Glomerular visceral epithelial cell (primary cell): ENCODE measurements around the gene TUBGCP6.
A peak's percentile ranks its signal among the peaks of the same experiment; 100 is the strongest.
"Not testable (repeated sequence)": the region's sequence is repeated elsewhere in the genome, so short reads cannot be mapped to it uniquely, and the experiment has no call there.

Source experiments
- DNase-seq: peaks from one replicate; pipeline ENCODE4 v3.0.0-alpha.2; 2016; ENCODE audit errors: extremely low spot score

Gene TUBGCP6

GRCh38 chr22:50210378-50211139 lies 34.3 kb downstream of the TUBGCP6 start:
- no peak for DNase-seq

GRCh38 chr22:50209893-50210292 lies 34.9 kb downstream of the TUBGCP6 start:
- peak; percentile 56 for DNase-seq

DNA sequence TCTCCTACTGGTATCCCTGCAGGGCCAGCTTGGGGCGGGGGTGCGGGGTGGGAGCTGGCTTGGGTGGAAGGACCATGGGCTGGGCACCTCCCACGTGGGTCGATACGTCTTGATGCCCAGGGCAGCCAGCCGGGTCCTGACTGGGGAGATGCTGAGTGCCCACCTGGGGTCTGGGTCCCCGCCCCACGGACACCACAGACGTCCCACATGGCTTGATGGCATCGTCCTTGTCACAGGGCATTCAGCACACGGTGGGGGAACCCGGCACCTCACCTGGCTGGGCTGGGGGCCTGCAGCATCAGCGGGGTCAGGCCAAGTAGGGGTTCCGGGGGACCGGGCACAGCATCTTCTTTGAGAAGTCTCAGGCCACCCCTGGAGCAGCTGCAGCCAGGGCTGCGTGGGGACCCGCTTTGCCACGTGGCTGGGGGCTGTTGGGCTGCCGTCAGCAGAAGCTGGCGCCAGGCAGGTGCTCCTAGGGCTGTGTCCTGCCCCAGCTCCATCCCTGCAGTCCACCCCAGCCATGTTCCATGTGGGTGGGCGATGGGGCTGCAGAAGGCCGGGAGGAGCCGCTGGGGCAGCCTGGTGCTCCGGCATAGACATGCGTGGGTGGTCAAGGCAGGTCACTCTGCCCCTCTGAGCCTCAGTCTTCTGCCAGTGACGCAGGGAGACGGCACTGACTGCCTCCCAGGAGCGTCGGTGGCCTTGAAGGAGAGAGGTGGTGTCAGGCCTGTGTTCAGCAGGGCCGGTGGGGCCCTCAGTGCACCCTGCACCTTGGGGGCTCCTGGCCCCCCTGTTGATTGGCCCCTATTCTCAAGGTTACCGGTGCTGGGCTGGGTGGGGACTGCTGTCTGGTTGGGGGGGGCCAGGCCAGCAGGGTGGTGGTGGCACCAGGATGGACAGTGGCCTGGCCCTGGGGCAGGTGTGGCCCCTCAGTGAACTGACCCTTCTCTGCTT lies 35.6 kb downstream of the TUBGCP6 start:
- DNase-seq, result no peak

- no peak for DNase-seq
Measured at GRCh38 chr22:50208430-50208938, 36.3 kb downstream of the TUBGCP6 start.

- DNase-seq, result no peak
Measured at GRCh38 chr22:50207383-50208140, 37.3 kb downstream of the TUBGCP6 start.

DNA sequence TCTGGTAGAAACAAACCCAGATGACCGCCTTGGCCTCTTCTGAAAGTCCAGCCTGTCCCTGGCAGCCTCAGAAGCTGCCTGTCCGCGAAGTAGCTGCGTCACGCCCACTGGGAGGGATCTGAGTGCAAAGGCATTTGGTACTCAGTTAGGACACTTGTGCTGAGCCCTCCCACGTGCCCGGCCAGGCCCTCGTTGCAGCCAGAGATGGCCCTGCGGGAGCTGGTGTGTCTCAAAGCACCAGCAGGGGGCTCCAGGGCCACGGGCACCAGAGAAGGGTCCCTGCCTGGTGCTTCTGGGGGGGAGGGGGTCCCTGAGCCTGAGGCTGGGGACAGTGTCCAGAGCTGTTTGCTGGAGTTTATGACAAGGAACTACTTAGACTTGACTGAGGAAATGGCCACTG lies 38.2 kb downstream of the TUBGCP6 start:
- no peak for DNase-seq

DNA sequence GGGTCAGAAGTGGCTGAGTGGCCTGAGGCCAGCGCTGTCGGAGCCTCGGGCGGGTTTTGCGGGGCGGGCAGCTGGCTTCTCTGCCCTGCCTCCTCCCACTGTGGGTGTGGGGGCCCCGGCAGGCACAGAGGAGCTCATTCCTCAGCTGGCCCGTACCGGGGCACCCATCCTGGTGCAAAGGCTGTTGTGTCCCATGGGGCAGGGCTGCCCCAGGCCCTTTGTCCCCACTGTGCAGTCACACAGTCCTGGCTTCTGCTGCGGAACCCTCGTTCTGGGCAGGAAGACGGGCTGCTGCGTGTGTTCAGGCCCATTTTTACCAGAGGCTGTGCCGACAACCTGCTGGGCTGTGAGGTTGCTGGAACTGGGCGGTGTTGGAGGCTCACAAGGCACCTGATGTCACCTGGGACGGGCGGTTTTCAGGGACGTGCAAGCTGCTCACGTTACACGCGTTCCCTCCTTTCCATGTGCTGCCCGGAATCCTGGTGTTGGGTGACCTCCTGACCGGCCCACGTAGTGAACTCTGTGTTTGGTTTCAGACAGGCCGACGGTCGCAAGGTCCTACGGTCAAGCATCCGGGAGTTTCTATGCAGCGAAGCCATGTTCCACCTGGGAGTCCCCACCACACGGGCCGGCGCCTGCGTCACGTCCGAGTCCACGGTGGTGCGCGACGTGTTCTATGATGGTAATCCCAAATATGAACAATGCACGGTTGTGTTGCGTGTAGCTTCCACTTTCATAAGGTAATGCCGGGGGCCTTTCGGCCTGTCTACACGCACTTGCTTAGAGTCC lies 38.8 kb downstream of the TUBGCP6 start:
- no peak for DNase-seq

DNA sequence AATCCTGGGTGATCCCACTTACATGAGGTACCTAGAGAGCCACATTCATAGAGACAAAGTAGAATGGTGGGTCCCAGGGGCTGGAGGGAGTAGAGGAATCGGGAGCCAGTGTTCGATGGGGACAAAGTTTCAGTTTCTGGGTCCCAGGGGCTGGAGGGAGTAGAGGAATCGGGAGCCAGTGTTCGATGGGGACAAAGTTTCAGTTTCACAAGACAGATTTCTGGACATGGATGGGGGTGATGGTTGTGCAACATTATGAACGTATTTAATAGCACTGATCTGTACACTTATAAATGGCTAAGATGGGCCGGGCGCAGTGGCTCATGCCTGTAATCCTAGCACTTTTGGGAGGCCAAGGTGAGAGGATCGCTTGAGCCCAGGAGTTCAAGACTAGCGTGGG lies 39.8 kb downstream of the TUBGCP6 start:
- DNase-seq, result not testable (repeated sequence)

GRCh38 chr22:50204571-50204970 lies 40.3 kb downstream of the TUBGCP6 start:
- DNase-seq, result no peak

- no peak for DNase-seq
Measured at GRCh38 chr22:50203288-50203687, 41.5 kb downstream of the TUBGCP6 start.

DNA sequence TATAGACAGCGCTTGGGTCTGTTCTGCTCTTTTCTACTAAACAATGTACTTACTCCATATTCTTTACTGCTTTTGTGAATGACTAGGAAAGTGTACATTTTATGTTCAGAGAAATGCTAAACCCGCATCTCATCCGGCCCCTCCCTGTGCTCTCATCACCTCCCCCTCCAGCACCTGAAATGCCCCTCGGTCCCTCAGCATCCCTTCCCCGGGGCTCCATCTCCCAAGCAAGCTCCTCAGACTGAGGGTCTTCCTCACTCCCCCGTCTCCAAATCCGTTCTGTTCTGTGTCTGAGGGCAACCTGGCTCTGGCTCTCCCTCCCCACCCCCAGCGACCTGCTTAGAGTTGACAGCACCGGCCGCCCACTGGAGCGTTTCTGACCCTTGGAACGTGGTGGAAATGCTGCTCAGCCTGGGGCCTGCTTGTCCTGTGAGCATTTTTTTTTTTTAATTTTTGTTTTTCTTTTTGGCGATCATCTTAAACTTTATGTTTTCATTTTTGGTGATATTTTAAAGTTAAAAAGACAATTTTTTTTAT lies 42.6 kb downstream of the TUBGCP6 start:
- no peak for DNase-seq

- DNase-seq, result no peak
Measured at GRCh38 chr22:50201191-50202129, 43.4 kb downstream of the TUBGCP6 start.

- DNase-seq, result peak; percentile 92
Measured at GRCh38 chr22:50200461-50201190, 44.2 kb downstream of the TUBGCP6 start, which contains the start of gene SELENOO. SELENOO (plus strand) TSS chr22:50201011; CDS start chr22:50201037, 26 bp downstream.

DNA sequence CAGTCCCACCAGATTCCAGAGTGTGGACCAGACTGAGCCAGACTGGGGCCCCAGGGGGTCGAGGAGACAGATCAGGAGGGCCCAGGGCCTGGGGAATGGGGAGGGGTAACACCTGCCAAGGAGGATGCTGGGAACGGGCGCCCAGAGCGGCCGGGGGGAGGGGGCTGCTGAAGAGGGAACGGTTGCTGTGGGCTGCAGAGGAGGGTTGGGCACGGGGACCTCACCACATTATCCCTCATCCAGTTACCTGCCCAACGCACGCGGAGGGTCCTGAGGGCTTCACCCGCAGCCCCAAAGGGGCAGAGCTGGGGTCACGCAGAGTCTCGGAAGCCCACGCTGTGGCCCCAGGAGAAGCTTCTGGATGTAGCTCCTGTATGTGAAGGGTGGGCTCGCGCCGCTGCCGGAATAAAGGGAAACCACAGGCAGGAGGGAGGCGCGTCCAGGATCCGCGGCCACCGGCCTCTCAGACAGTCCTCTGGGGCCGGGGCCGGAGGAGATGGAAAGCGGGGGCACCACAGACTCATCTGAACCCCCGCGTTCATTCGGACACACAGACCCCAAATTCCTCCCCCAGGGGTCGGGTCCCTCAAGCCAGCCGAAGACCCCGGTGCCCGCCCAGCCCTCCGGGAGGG lies 44.9 kb downstream of the TUBGCP6 start:
- DNase-seq, result no peak

DNA sequence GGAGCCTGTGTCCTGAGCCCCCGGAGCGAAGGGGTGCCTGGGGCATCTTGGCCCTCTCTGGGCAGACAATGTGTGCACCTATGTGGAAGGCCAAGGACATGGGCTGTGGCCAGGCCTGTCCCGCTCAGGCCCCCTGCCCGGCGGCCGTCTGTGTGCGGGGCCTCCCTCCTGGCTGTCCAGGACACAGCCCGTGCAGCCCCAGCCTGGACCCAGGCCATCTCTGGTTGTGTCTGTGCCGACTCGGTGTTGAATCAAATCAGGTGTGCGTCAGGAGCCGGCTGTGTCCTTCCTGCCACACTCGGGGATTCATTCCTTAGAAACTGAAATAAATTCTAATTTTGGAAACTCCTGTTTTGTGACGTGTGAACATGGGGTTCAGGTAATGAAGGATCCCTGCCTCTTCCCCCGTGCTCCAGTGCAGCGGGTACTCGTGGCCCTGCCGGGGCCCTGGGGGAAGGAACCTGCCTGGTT lies 45.5 kb downstream of the TUBGCP6 start:
- no peak for DNase-seq

DNA sequence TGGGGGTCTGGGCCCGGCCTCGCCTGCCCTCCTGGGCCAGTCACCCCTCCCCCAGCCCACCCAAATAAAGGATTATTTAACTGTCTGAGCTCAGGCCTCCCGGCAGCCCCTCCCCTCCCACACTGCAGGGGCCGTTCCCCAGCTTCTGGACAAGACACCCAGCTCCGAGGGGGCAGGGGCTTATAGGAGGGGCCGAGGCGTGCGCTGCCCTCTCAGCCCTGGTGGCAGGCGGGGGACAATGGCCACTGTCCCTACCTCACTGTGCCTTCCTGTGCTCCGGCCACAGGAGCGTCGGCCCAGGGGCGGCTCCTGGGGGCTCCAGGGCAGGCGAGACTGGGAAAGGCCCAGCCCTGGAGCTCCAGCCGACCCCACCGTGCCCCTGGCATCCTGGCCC lies 46.2 kb downstream of the TUBGCP6 start:
- no peak for DNase-seq

DNA sequence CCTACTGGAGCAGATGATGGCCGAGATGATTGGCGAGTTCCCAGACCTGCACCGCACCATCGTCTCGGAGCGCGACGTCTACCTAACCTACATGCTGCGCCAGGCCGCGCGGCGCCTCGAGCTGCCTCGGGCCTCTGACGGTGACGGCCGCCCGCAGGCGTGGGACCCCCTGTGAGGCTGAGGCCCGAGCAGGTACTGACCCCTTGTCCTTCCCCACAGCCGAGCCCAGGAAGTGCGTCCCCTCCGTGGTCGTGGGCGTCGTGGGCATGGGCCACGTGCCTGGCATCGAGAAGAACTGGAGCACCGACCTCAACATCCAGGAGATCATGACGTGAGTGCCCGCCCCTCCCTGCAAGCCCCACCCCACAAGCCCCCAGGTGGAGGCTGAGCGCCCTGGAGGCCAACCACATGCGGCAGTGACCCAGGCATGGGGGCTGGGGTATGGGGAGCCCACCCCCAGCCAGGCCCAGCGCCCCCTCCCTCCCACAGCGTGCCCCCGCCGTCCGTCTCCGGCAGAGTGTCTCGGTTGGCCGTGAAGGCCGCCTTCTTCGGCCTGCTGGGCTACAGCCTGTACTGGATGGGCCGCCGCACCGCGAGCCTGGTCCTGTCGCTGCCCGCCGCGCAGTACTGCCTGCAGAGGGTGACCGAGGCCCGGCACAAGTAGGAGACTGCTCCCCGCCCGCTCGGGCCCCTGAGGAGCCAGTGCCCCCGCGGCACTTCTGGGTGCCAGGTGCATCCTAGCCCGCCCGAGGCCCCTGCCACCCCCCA lies 46.8 kb downstream of the TUBGCP6 start:
- DNase-seq, result no peak
